Measurements from ENCODE around the gene SUMO4.
A peak's percentile ranks its signal among the peaks of the same experiment; 100 is the strongest.

The SUMO4 gene

DNA sequence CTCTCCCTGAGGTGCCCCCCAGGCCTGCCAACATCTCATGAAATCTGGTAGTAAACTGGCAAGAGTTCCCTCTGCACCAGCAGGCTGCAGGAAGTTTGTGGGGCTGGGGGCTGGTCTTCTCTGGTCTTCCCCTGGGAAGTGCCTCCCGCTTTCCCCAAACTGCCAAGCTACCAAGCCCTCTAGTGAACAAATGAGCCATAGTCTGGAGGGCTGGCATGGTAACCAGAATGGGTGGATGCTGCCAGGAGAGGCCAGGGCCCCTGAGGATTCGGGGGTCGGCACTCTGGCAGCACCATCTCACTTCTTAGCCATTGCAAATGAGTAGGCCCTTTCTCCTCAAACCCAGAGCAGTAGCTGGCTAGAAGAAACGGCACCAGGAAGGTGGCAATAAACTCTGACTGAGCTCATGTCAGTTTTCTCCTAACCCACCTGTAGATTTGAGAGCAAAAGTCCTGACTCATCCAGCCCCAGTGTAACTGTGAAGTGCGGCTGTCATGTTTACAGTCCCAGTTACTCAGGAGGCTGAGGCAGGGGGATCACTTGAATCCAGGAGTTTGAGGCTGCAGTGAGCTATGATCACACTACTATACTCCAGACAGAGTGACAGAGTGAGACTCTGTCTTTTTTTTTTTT lies 48.9 kb downstream of the SUMO4 start:
- Mint-ChIP-seq H3K9me3 (ENCODE audit: low read depth) (no peaks in the 10 kb centered on the region), H3K27ac (no peak overlapping the region), H3K36me3 (no peaks in the 10 kb centered on the region), H3K4me1 (ENCODE audit: low read depth) (peaks cover 1% of the 10 kb centered on the region), H3K27me3 (no peaks in the 10 kb centered on the region), H3K4me3 (no peak overlapping the region)

GRCh38 chr6:149449831-149450678 lies 50.0 kb downstream of the SUMO4 start:
- peaks cover 1% of the 10 kb centered on the region for H3K36me3 Mint-ChIP-seq
- no peak overlapping the region for H3K27ac Mint-ChIP-seq
- no peaks in the 10 kb centered on the region for H3K9me3 Mint-ChIP-seq (ENCODE audit: low read depth)
- peaks cover 1% of the 10 kb centered on the region for H3K4me1 Mint-ChIP-seq (ENCODE audit: low read depth)
- no peaks in the 10 kb centered on the region for H3K27me3 Mint-ChIP-seq
- H3K4me3 Mint-ChIP-seq, result peak overlapping the region; percentile 5

Measured in activated naive CD8-positive, alpha-beta T cell (primary cell).